Measurements from ENCODE around the gene COL23A1. TPM values are rescaled to one million over a fixed set of nuclear protein-coding genes. Genes with fewer than 3 reads are reported as not detected.

The COL23A1 gene
- total and polyA plus RNA-seq, 2 of the 13 experiments (the other 11 are each of a cell fraction or from before 2014, with no cell fraction given) = not detected

DNA sequence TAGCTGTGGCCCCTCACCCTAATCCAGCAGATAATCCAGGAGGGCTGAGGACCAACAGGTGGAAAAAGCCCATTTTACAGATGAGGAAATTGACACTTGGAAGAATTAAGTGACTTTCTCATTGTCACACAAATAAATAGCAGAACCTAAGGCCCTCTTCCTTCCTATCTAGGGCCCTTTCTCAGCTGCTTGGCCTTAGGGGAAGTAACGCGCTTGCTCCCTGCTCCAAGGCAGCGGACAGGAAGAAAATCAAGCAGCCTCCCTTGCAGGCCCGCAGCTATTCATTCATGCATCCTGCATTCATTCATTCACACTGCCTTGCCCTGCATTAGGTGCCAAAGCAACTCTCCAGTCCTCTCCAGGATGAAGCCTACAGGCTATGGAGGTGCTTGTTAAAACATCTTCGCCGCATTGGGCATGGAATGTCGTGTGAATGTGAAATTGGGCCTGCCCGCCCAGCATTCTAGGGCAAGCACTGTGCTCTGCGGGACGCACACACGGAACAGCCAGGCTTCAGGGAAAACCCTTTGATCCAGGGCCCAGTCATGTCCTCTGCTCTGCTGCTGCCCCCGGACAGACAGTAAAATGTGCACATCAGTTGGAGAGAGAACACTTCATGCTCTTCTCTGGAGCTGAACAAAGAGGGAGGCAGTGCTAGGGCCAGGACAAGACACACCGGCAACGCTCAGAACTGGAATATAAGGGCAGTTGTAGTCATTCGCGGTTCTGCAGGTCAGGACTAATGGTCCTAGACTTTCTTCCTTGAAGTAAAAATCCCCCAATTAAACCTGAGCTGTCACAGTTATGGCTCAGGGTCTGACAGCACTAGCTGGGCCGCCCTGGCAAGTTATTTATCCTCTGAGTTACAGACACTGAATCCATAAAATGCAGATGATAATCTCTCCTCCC is 166.0 kb downstream of the COL23A1 start:
- WGBS (ENCODE audit: low lambda C conversion rate) = 52% methylated on average over 17 of the region's 17 CpGs
- Histone ChIP-seq H4K20me1 (ENCODE audit: insufficient read depth, low read length) (no peaks in the 10 kb centered on the region), H3K27ac (ENCODE audit: extremely low read length, insufficient read depth, low read length) (no peak overlapping the region), H2AFZ (ENCODE audit: low read length) (no peak overlapping the region), H3K36me3 (replicated peaks in 1 of 2; ENCODE audit: control insufficient read depth in 1 of 2, insufficient read depth in 2 of 2, low read length in 2 of 2) (no peaks in the 10 kb centered on the region), H3K4me1 (ENCODE audit: insufficient read depth, low read length) (no peaks in the 10 kb centered on the region), H3K4me2 (ENCODE audit: low read depth, low read length) (no peak overlapping the region), H3K4me3 (replicated peaks in 1 of 3; ENCODE audit: insufficient read depth in 1 of 3, low read depth in 2 of 3, low read length in 3 of 3) (no peak overlapping the region), H3K79me2 (ENCODE audit: insufficient read depth, low read length) (no peaks in the 10 kb centered on the region), H3K9me3 (ENCODE audit: low read length) (no peaks in the 10 kb centered on the region), H3K9ac (ENCODE audit: insufficient read depth, low read depth, low read length) (no peak overlapping the region), H3K27me3 (ENCODE audit: control insufficient read depth in 1 of 2, insufficient read depth in 2 of 2, low read length in 2 of 2) (peaks cover 0 to 14% of the 10 kb centered on the region in 2 experiments; a peak in 3 of 5 replicates)
- ChIA-PET CTCF (ENCODE audit: low intra/inter-chr PET ratio, low total read pairs) (no interaction called here), POLR2A (no interaction called here)
- no TSS peak for BruUV-seq (replicated peaks)
- no peak for DNase-seq (ENCODE audit: low spot score)
- TF ChIP-seq ARNT (IDR thresholded peaks at IDR 0.05) (no peak), RARA (CRISPR knock-in tag; IDR thresholded peaks at IDR 0.05) (no peak), MATR3 (CRISPR knock-in tag; IDR thresholded peaks at IDR 0.05) (no peak), PHF20 (CRISPR knock-in tag; IDR thresholded peaks at IDR 0.05) (no peak), RNF2 (conservative IDR thresholded peaks at IDR 0.05; ENCODE audit: low read depth) (no peak), RBM22 (optimal IDR thresholded peaks at IDR 0.05; ENCODE audit: low read length) (no peak), GTF2F1 (IDR thresholded peaks at IDR 0.05; ENCODE audit: low read length) (no peak), MEIS2 (CRISPR knock-in tag; IDR thresholded peaks at IDR 0.05) (no peak), SIN3B (IDR thresholded peaks at IDR 0.05; ENCODE audit: low read length) (no peak)
- intact Hi-C loops (cut with micrococcal nuclease; ENCODE audit: unreplicated experiment) (no loop called here), in situ Hi-C loops (cut with HindIII; ENCODE audit: extremely low pct_ligation_motif_present, low pct_unique_long_range_greater_than_20kb) (no loop called here)
- FAIRE-seq = no peak
- no peak for ATAC-seq

DNA sequence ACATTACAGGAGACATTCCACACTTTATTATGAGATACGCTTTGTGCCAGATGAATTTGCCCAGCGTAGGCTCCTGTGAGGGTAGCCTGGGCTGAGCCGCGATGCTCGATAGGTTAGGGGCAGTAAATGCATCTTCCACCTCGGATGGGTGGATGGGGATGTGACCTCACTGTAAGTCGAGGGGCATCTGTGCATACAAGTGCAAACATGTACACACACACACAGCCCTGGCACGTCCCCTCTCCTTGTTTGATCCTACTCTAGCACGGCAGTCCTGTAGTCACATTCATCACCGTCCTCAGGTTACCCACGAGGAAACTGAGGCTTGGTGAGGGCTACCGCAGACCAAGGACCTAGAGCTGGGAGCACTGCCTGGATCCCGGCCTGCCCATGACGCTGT is 166.8 kb downstream of the COL23A1 start:
- WGBS (ENCODE audit: low lambda C conversion rate) = 46% methylated on average over 13 of the region's 14 CpGs
- CTCF ChIA-PET (ENCODE audit: low intra/inter-chr PET ratio, low total read pairs) = no interaction called here
- TF ChIP-seq, protein P1, sequence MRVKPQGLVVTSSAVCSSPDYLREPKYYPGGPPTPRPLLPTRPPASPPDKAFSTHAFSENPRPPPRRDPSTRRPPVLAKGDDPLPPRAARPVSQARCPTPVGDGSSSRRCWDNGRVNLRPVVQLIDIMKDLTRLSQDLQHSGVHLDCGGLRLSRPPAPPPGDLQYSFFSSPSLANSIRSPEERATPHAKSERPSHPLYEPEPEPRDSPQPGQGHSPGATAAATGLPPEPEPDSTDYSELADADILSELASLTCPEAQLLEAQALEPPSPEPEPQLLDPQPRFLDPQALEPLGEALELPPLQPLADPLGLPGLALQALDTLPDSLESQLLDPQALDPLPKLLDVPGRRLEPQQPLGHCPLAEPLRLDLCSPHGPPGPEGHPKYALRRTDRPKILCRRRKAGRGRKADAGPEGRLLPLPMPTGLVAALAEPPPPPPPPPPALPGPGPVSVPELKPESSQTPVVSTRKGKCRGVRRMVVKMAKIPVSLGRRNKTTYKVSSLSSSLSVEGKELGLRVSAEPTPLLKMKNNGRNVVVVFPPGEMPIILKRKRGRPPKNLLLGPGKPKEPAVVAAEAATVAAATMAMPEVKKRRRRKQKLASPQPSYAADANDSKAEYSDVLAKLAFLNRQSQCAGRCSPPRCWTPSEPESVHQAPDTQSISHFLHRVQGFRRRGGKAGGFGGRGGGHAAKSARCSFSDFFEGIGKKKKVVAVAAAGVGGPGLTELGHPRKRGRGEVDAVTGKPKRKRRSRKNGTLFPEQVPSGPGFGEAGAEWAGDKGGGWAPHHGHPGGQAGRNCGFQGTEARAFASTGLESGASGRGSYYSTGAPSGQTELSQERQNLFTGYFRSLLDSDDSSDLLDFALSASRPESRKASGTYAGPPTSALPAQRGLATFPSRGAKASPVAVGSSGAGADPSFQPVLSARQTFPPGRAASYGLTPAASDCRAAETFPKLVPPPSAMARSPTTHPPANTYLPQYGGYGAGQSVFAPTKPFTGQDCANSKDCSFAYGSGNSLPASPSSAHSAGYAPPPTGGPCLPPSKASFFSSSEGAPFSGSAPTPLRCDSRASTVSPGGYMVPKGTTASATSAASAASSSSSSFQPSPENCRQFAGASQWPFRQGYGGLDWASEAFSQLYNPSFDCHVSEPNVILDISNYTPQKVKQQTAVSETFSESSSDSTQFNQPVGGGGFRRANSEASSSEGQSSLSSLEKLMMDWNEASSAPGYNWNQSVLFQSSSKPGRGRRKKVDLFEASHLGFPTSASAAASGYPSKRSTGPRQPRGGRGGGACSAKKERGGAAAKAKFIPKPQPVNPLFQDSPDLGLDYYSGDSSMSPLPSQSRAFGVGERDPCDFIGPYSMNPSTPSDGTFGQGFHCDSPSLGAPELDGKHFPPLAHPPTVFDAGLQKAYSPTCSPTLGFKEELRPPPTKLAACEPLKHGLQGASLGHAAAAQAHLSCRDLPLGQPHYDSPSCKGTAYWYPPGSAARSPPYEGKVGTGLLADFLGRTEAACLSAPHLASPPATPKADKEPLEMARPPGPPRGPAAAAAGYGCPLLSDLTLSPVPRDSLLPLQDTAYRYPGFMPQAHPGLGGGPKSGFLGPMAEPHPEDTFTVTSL (CRISPR knock-in tag; IDR thresholded peaks at IDR 0.05; ENCODE audit: borderline replicate concordance) = no peak
- TF ChIP-seq AKAP8 (CRISPR knock-in tag; IDR thresholded peaks at IDR 0.05) = no peak
- TF ChIP-seq, protein P2, sequence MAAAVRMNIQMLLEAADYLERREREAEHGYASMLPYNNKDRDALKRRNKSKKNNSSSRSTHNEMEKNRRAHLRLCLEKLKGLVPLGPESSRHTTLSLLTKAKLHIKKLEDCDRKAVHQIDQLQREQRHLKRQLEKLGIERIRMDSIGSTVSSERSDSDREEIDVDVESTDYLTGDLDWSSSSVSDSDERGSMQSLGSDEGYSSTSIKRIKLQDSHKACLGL (CRISPR knock-in tag; IDR thresholded peaks at IDR 0.05) = no peak
- no peak for TF ChIP-seq EHMT2 (IDR thresholded peaks at IDR 0.05; ENCODE audit: borderline replicate concordance, low read depth, low read length)

More for the DNA sequence above, 166.8 kb downstream of the COL23A1 start:
- BruUV-seq (replicated peaks) = no TSS peak
- Histone ChIP-seq H3K4me1 (ENCODE audit: insufficient read depth, low read length) (no peaks in the 10 kb centered on the region), H3K4me2 (ENCODE audit: low read depth, low read length) (no peak overlapping the region), H4K20me1 (ENCODE audit: insufficient read depth, low read length) (no peaks in the 10 kb centered on the region), H3K79me2 (ENCODE audit: insufficient read depth, low read length) (no peaks in the 10 kb centered on the region), H3K36me3 (replicated peaks in 1 of 2; ENCODE audit: control insufficient read depth in 1 of 2, insufficient read depth in 2 of 2, low read length in 2 of 2) (no peaks in the 10 kb centered on the region), H3K9ac (ENCODE audit: insufficient read depth, low read depth, low read length) (no peak overlapping the region), H2AFZ (ENCODE audit: low read length) (no peak overlapping the region), H3K9me3 (ENCODE audit: low read length) (no peaks in the 10 kb centered on the region), H3K27me3 (ENCODE audit: control insufficient read depth in 1 of 2, insufficient read depth in 2 of 2, low read length in 2 of 2) (peaks cover 0 to 17% of the 10 kb centered on the region in 2 experiments; a peak in 3 of 5 replicates), H3K4me3 (replicated peaks in 1 of 3; ENCODE audit: insufficient read depth in 1 of 3, low read depth in 2 of 3, low read length in 3 of 3) (no peak overlapping the region), H3K27ac (ENCODE audit: extremely low read length, insufficient read depth, low read length) (no peak overlapping the region)
- FAIRE-seq (no peak), ATAC-seq (no peak), DNase-seq (ENCODE audit: low spot score) (no peak)
- in situ Hi-C loops (cut with HindIII; ENCODE audit: extremely low pct_ligation_motif_present, low pct_unique_long_range_greater_than_20kb) = no loop called here
- POLR2A ChIA-PET = no interaction called here
- intact Hi-C loops (cut with micrococcal nuclease; ENCODE audit: unreplicated experiment) = no loop called here
